AG08395 (cell line): ENCODE measurements around the gene SPO11.

Experiments used
- DNase-seq: peaks from one replicate; pipeline ENCODE4 v3.0.0; 2012; ENCODE audit warnings: mixed read lengths, low spot score

SPO11 gene

GRCh38 chr20:57375652-57376230 is 46.1 kb downstream of the SPO11 start:
- no peak for DNase-seq

GRCh38 chr20:57377350-57377749 is 47.7 kb downstream of the SPO11 start:
- no peak for DNase-seq

- no peak for DNase-seq
Observed at GRCh38 chr20:57378107-57378506, 48.5 kb downstream of the SPO11 start.

GRCh38 chr20:57378646-57379262 is 49.2 kb downstream of the SPO11 start:
- no peak for DNase-seq

GRCh38 chr20:57379263-57379647 is 49.7 kb downstream of the SPO11 start:
- no peak for DNase-seq

GRCh38 chr20:57380081-57380750 is 50.6 kb downstream of the SPO11 start:
- DNase-seq: no peak

- DNase-seq: peak; percentile 90
Observed at GRCh38 chr20:57381596-57382503, 52.2 kb downstream of the SPO11 start.

- no peak for DNase-seq
Observed at GRCh38 chr20:57382516-57382915, 52.9 kb downstream of the SPO11 start.

- DNase-seq: no peak
Observed at GRCh38 chr20:57383447-57384347, 54.1 kb downstream of the SPO11 start.

- no peak for DNase-seq
Observed at GRCh38 chr20:57384486-57384885, 54.9 kb downstream of the SPO11 start.

GRCh38 chr20:57384953-57385761 is 55.6 kb downstream of the SPO11 start:
- no peak for DNase-seq

- DNase-seq: no peak
Observed at GRCh38 chr20:57385940-57386339, 56.3 kb downstream of the SPO11 start.

- no peak for DNase-seq
Observed at GRCh38 chr20:57386762-57387161, 57.2 kb downstream of the SPO11 start.

GRCh38 chr20:57387463-57387862 is 57.9 kb downstream of the SPO11 start:
- no peak for DNase-seq

GRCh38 chr20:57387945-57388371 is 58.4 kb downstream of the SPO11 start:
- DNase-seq: no peak

- DNase-seq: peak; percentile 79
Observed at GRCh38 chr20:57388953-57389694, 59.5 kb downstream of the SPO11 start.

GRCh38 chr20:57389695-57390603 is 60.3 kb downstream of the SPO11 start:
- no peak for DNase-seq

GRCh38 chr20:57390604-57391438 is 61.2 kb downstream of the SPO11 start, which contains the start of gene RBM38:
Gene RBM38 (plus strand): TSS chr20:57391396. CDS start chr20:57391582, 186 bp downstream.
- DNase-seq: peak; percentile 92
